A549 (cell line): Measurements from ENCODE around the gene LPCAT1.

Source experiments
- CEBPB ChIP-seq, 2 experiments: fragments of >200 bp in 1 of 2; sonication (Bioruptor Twin) in 1 of 2; formaldehyde crosslinking in 1 of 2; IDR thresholded peaks; 2 replicates each; pipeline ENCODE4 v1.6.1; 2012 to 2016
- JUN ChIP-seq, 2 experiments: fragments of >200 bp; sonication (Bioruptor Twin); formaldehyde crosslinking; IDR thresholded peaks; 2 replicates in 1 of 2; 3 replicates in 1 of 2; pipeline ENCODE4 v1.6.1; 2016 to 2017
- KDM1A ChIP-seq: fragments of 200-600 bp; sonication (generic); IDR thresholded peaks from 2 replicates; pipeline ENCODE4 v1.6.1; 2016; ENCODE audit warnings: low read depth, mild to moderate bottlenecking
- NPAS2 ChIP-seq: fragments of 250-450 bp; sonication (Bioruptor Pico); IDR thresholded peaks from 2 replicates; pipeline ENCODE4 v1.8.0; 2022; ENCODE audit warnings: mild to moderate bottlenecking, moderate library complexity, borderline replicate concordance
- POLR2A ChIP-seq: IDR thresholded peaks from 2 replicates; pipeline ENCODE4 v1.6.1; 2012; ENCODE audit warnings: mild to moderate bottlenecking, low read length
- RCOR1 ChIP-seq: fragments of 150-350 bp; IDR thresholded peaks from 2 replicates; pipeline ENCODE4 v1.6.1; 2014; ENCODE audit warnings: antibody characterized with exemption, low read length, low read depth
- RNF2 ChIP-seq: fragments of 200-600 bp; sonication (generic); IDR thresholded peaks from 2 replicates; pipeline ENCODE4 v1.6.1; 2016; ENCODE audit warnings: low read depth, mild to moderate bottlenecking, antibody characterized with exemption, moderate library complexity, borderline replicate concordance
- TF ChIP-seq, protein P1 (sequence below): fragments of 150-350 bp; IDR thresholded peaks from 2 replicates; pipeline ENCODE4 v1.6.1; 2014; ENCODE audit warnings: low read depth, mild to moderate bottlenecking, low read length
- TF ChIP-seq, protein P2 (sequence below): fragments of >200 bp; sonication (Bioruptor Twin); formaldehyde crosslinking; IDR thresholded peaks from 3 replicates; pipeline ENCODE4 v1.5.1; 2016
- TF ChIP-seq, protein P3 (sequence below): fragments of 200-600 bp; sonication (generic); IDR thresholded peaks from 2 replicates; pipeline ENCODE4 v1.6.1; 2016; ENCODE audit warnings: antibody characterized with exemption, mild to moderate bottlenecking, moderate library complexity

DNA sequence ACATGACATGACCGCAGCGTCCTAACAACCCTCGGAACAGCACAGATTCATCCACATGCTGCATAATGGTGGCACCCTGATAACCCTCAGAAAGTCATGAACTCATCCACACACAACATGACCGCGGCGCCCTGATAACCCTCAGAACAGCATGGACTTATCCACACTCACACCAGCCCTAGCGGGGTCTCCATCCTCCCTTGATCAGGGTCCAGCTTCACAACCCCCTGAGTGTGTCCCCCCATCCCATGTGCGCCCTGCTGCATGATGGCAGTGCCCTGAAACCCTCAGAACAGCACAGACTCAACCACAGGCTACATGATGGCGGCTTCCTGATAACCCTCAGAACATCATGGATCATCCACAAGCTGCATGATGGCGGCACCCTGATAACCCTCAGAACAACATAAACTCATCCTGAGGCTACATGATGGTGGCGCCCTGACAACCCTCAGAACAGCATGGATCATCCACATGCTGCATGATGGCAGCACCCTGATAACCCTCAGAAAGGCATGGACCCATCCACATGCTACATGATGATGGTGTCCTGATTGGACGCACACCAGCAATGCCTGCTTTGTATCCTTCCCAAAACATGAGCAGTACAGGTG lies 106.8 kb downstream of the LPCAT1 start:
- TF ChIP-seq CEBPB (IDR thresholded peaks at IDR 0.05), result no peak
- TF ChIP-seq, protein P1, sequence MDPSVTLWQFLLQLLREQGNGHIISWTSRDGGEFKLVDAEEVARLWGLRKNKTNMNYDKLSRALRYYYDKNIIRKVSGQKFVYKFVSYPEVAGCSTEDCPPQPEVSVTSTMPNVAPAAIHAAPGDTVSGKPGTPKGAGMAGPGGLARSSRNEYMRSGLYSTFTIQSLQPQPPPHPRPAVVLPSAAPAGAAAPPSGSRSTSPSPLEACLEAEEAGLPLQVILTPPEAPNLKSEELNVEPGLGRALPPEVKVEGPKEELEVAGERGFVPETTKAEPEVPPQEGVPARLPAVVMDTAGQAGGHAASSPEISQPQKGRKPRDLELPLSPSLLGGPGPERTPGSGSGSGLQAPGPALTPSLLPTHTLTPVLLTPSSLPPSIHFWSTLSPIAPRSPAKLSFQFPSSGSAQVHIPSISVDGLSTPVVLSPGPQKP, result no peak
- no peak for TF ChIP-seq KDM1A
- TF ChIP-seq JUN (IDR thresholded peaks at IDR 0.05), result no peak
- TF ChIP-seq, protein P2, sequence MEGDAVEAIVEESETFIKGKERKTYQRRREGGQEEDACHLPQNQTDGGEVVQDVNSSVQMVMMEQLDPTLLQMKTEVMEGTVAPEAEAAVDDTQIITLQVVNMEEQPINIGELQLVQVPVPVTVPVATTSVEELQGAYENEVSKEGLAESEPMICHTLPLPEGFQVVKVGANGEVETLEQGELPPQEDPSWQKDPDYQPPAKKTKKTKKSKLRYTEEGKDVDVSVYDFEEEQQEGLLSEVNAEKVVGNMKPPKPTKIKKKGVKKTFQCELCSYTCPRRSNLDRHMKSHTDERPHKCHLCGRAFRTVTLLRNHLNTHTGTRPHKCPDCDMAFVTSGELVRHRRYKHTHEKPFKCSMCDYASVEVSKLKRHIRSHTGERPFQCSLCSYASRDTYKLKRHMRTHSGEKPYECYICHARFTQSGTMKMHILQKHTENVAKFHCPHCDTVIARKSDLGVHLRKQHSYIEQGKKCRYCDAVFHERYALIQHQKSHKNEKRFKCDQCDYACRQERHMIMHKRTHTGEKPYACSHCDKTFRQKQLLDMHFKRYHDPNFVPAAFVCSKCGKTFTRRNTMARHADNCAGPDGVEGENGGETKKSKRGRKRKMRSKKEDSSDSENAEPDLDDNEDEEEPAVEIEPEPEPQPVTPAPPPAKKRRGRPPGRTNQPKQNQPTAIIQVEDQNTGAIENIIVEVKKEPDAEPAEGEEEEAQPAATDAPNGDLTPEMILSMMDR, result no peak
- TF ChIP-seq POLR2A, result no peak
- TF ChIP-seq, protein P3, sequence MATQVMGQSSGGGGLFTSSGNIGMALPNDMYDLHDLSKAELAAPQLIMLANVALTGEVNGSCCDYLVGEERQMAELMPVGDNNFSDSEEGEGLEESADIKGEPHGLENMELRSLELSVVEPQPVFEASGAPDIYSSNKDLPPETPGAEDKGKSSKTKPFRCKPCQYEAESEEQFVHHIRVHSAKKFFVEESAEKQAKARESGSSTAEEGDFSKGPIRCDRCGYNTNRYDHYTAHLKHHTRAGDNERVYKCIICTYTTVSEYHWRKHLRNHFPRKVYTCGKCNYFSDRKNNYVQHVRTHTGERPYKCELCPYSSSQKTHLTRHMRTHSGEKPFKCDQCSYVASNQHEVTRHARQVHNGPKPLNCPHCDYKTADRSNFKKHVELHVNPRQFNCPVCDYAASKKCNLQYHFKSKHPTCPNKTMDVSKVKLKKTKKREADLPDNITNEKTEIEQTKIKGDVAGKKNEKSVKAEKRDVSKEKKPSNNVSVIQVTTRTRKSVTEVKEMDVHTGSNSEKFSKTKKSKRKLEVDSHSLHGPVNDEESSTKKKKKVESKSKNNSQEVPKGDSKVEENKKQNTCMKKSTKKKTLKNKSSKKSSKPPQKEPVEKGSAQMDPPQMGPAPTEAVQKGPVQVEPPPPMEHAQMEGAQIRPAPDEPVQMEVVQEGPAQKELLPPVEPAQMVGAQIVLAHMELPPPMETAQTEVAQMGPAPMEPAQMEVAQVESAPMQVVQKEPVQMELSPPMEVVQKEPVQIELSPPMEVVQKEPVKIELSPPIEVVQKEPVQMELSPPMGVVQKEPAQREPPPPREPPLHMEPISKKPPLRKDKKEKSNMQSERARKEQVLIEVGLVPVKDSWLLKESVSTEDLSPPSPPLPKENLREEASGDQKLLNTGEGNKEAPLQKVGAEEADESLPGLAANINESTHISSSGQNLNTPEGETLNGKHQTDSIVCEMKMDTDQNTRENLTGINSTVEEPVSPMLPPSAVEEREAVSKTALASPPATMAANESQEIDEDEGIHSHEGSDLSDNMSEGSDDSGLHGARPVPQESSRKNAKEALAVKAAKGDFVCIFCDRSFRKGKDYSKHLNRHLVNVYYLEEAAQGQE, result no peak
- no peak for TF ChIP-seq RNF2
- TF ChIP-seq RCOR1, result no peak
- TF ChIP-seq NPAS2, result no peak
